HepG2 (cell line): ENCODE results near the gene NTN3. TPM values are rescaled to one million over a fixed set of nuclear protein-coding genes. Genes with fewer than 3 reads are reported as not detected.

Source experiments
- CEBPB ChIP-seq: IDR thresholded peaks from 2 replicates; pipeline ENCODE4 v1.6.1; 2011; ENCODE audit warnings: low read depth, low read length, improper control_type of control experiment, borderline replicate concordance
- CENPX ChIP-seq: sonication (generic); formaldehyde crosslinking; IDR thresholded peaks from 2 replicates; pipeline ENCODE4 v1.9.0; 2021; ENCODE audit warnings: mild to moderate bottlenecking, missing genetic modification reagents, moderate library complexity
- FOXO4 ChIP-seq: sonication (generic); formaldehyde crosslinking; conservative IDR thresholded peaks from 2 replicates; pipeline ENCODE4 v1.8.1; 2023; ENCODE audit warnings: missing genetic modification reagents
- FUBP1 ChIP-seq: sonication (generic); formaldehyde crosslinking; IDR thresholded peaks from 2 replicates; pipeline ENCODE4 v1.5.1; 2020; ENCODE audit warnings: missing genetic modification reagents, mild to moderate bottlenecking, borderline replicate concordance
- GLMP ChIP-seq: sonication (generic); formaldehyde crosslinking; IDR thresholded peaks from 2 replicates; pipeline ENCODE4 v1.9.0; 2021; ENCODE audit warnings: missing genetic modification reagents, mild to moderate bottlenecking, borderline replicate concordance
- IKZF4 ChIP-seq: sonication (generic); formaldehyde crosslinking; IDR thresholded peaks from 2 replicates; pipeline ENCODE4 v1.5.1; 2020; ENCODE audit warnings: borderline replicate concordance, mild to moderate bottlenecking, low read depth, missing genetic modification reagents; ENCODE audit errors: not compliant biosample characterization
- KDM2A ChIP-seq: sonication (generic); formaldehyde crosslinking; IDR thresholded peaks from 2 replicates; pipeline ENCODE4 v1.4.0; 2020; ENCODE audit warnings: low read depth, missing genetic modification reagents, borderline replicate concordance
- MAZ ChIP-seq, 2 experiments: sonication (generic) in 1 of 2; formaldehyde crosslinking in 1 of 2; IDR thresholded peaks; 2 replicates each; pipeline versions ENCODE4 v1.5.0 to v1.6.1; 2012 to 2020; ENCODE audit warnings: low read depth in 2 of 2, mild to moderate bottlenecking in 2 of 2, borderline replicate concordance in 1 of 2, improper control_type of control experiment in 1 of 2, low read length in 1 of 2, missing genetic modification reagents in 1 of 2, moderate library complexity in 1 of 2
- MED1 ChIP-seq: sonication (generic); formaldehyde crosslinking; IDR thresholded peaks from 2 replicates; pipeline ENCODE4 v1.4.0; 2020; ENCODE audit warnings: missing genetic modification reagents
- SKI ChIP-seq: fragments of 450-650 bp; IDR thresholded peaks from one replicate; pipeline ENCODE4 v1.6.1; 2018; ENCODE audit warnings: mild to moderate bottlenecking; ENCODE audit not compliant: partially characterized antibody
- TBP ChIP-seq: sonication (generic); formaldehyde crosslinking; IDR thresholded peaks from 2 replicates; pipeline ENCODE4 v1.5.0; 2020; ENCODE audit warnings: missing genetic modification reagents
- TGIF2 ChIP-seq: IDR thresholded peaks from 2 replicates; pipeline ENCODE4 v1.6.1; 2016; ENCODE audit warnings: control low read depth, missing compliant biosample characterization
- ZBTB4 ChIP-seq: sonication (generic); formaldehyde crosslinking; IDR thresholded peaks from 2 replicates; pipeline ENCODE4 v1.4.0; 2020; ENCODE audit warnings: missing genetic modification reagents, mild to moderate bottlenecking, borderline replicate concordance
- ZFP36L1 ChIP-seq: sonication (generic); formaldehyde crosslinking; IDR thresholded peaks from 2 replicates; pipeline ENCODE4 v1.8.0; 2022; ENCODE audit warnings: mild to moderate bottlenecking, missing genetic modification reagents, moderate library complexity
- ZNF260 ChIP-seq: sonication (generic); formaldehyde crosslinking; IDR thresholded peaks from 2 replicates; pipeline ENCODE4 v1.4.0; 2020; ENCODE audit warnings: missing genetic modification reagents, low read depth, mild to moderate bottlenecking, borderline replicate concordance
- ZNF3 ChIP-seq: IDR thresholded peaks from 2 replicates; pipeline ENCODE4 v1.7.0; 2017; ENCODE audit warnings: inconsistent platforms
- ZNF382 ChIP-seq: sonication (generic); formaldehyde crosslinking; IDR thresholded peaks from 2 replicates; pipeline ENCODE4 v1.5.0; 2020; ENCODE audit warnings: missing genetic modification reagents, mild to moderate bottlenecking, borderline replicate concordance
- ZNF746 ChIP-seq: sonication (generic); formaldehyde crosslinking; IDR thresholded peaks from 2 replicates; pipeline ENCODE4 v1.8.0; 2022; ENCODE audit warnings: mild to moderate bottlenecking, missing genetic modification reagents
- polyA plus RNA-seq, 8 experiments: library from polyadenylated mRNA; depleted of rRNA in 3 of 8; stranded (reverse) in 7 of 8; unstranded in 1 of 8; fragments of >200 nt; fragmentation: Illumina TruSeq in 4 of 8; extraction: Trizol in 4 of 8; gene quantifications; 2 replicates each; pipeline versions ENCODE4 v1.2.1 to v1.2.3, GENCODE V29; 2011 to 2016; ENCODE audit warnings: low read depth in 4 of 8, missing spikeins in 1 of 8, mixed read lengths in 1 of 8; ENCODE audit not compliant: insufficient read depth in 1 of 8
- total RNA-seq, 5 experiments: library from RNA; depleted of rRNA; stranded (reverse); fragments of >200 nt; fragmentation: Illumina TruSeq; extraction: Trizol; gene quantifications; 2 replicates each; pipeline ENCODE4 v1.2.3, GENCODE V29; 2016; ENCODE audit warnings: low read depth in 1 of 5

The NTN3 gene
- total and polyA plus RNA-seq, 2 of the 13 experiments (the other 11 are each of a cell fraction or from before 2014, with no cell fraction given): 0.09 to 0.20 TPM

- TF ChIP-seq GLMP (CRISPR knock-in tag) (no peak), ZBTB4 (no peak), SKI (no peak), ZFP36L1 (CRISPR knock-in tag) (0 out of 2 replicates have a peak, but pooled peaks have one; percentile 68), MAZ (IDR thresholded peaks at IDR 0.05; ENCODE audit: borderline replicate concordance, low read depth, low read length) (peak; percentile 73), MAZ (CRISPR knock-in tag; IDR thresholded peaks at IDR 0.05; ENCODE audit: low read depth) (peak; percentile 58; the same call in 1 of the 2 replicates), ZNF260 (CRISPR knock-in tag) (no peak), TBP (no peak), FOXO4 (CRISPR knock-in tag) (0 out of 2 replicates have a peak, but pooled peaks have one; percentile 54), FUBP1 (CRISPR knock-in tag) (no peak), ZNF3 (CRISPR knock-in tag) (no peak), IKZF4 (peak; percentile 2), CEBPB (no peak), ZNF382 (CRISPR knock-in tag) (no peak), KDM2A (peak; percentile 49; the same call in 1 of the 2 replicates), ZNF746 (CRISPR knock-in tag) (no peak), MED1 (CRISPR knock-in tag) (no peak), CENPX (CRISPR knock-in tag) (no peak), TGIF2 (no peak; the same call in 1 of the 2 replicates)
These were observed 41.9 kb upstream of the NTN3 start, which contains the start of gene CCNF (continued) for GRCh38 chr16:2429034-2429770.
